HEK293T (cell line): ENCODE data around the gene IGFL1.
"Not testable (repeated sequence)": the region's sequence is repeated elsewhere in the genome, so short reads cannot be mapped to it uniquely, and the experiment has no call there.

Experiments used
- ARNT ChIP-seq: fragments of 450-650 bp; IDR thresholded peaks from 2 replicates; pipeline ENCODE4 v1.6.1; 2017; ENCODE audit warnings: mild to moderate bottlenecking
- ELF4 ChIP-seq: fragments of 450-650 bp; IDR thresholded peaks from 2 replicates; pipeline ENCODE4 v1.6.1; 2017; ENCODE audit warnings: antibody characterized with exemption

DNA sequence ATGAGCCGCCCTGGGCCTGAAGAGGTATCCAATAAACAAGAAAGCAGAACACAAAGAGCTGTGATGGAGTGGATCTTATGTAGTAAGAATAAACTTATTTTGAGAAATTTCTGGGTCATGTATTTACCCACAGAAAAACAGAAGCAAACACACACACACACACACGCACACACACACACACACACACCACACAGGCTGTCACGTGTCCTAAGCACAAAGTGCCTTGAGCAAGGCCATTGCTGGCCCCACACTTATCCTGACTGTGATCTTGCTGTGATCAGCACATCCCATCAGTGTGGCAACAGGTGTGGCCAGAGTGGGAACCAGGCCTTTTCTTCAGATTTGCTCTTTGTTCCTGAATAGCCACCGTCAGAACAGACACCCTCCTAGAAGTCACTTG lies 4.3 kb downstream of the IGFL1 start:
- TF ChIP-seq ARNT, ELF4: not testable (repeated sequence)
